Rectal smooth muscle tissue (tissue), 1 donor: Measurements from ENCODE around the gene TMEM181.

Experiments used
- H3K27ac ChIP-seq: one replicate; pipeline ENCODE4 v1.7.0; 2013; ENCODE audit warnings: low read depth, low read length, inconsistent platforms
- H3K27me3 ChIP-seq: one replicate; pipeline ENCODE4 v1.7.0; 2013; ENCODE audit warnings: low read length; ENCODE audit not compliant: control insufficient read depth, insufficient read depth
- H3K36me3 ChIP-seq: one replicate; pipeline ENCODE4 v1.7.0; 2013; ENCODE audit warnings: low read length; ENCODE audit not compliant: control insufficient read depth, insufficient read depth
- H3K4me1 ChIP-seq: one replicate; pipeline ENCODE4 v1.7.0; 2013; ENCODE audit warnings: low read length; ENCODE audit not compliant: control insufficient read depth, insufficient read depth
- H3K4me3 ChIP-seq: one replicate; pipeline ENCODE4 v1.7.0; 2013; ENCODE audit warnings: low read length
- H3K9ac ChIP-seq: one replicate; pipeline ENCODE4 v1.7.0; 2013; ENCODE audit warnings: low read length

Gene TMEM181

GRCh38 chr6:158634695-158635426 lies 75.0 kb downstream of the TMEM181 start:
- Histone ChIP-seq H3K9ac (no peak overlapping the region), H3K36me3 (peaks cover 13% of the 10 kb centered on the region), H3K27me3 (no peaks in the 10 kb centered on the region), H3K4me3 (no peak overlapping the region), H3K4me1 (no peaks in the 10 kb centered on the region), H3K27ac (no peak overlapping the region)

DNA sequence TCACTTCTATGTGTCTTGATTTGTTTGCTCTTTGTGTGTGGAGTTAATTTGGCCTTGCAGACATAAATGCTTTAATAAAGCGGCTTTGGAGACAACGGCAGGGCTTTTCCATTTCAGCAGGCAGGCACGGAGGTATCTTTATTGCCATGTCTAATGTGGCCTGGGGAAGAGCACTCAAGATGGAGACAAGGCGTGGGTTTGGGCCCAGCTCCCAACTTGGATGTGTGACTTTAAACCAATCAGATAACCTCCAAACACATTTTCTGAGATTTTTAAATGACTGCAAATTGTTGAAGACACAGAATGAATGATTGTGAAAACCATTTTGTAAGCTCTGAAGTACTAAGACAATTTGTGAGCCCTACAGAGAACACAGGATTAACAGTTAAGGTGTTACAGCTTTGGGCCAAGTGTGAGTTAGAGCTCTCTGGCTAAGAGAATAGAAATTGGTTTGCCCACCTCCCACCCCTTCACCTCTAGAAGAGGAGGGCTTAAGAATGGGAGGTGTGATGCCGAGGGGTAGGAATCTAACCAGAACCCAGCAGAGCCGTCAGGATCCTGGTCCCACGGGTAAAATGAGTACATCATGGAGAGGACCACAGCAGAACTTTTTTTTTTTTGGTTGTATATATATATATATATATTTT lies 75.7 kb downstream of the TMEM181 start:
- no peaks in the 10 kb centered on the region for H3K4me1 ChIP-seq
- H3K9ac ChIP-seq, result no peak overlapping the region
- no peak overlapping the region for H3K4me3 ChIP-seq
- no peak overlapping the region for H3K27ac ChIP-seq
- no peaks in the 10 kb centered on the region for H3K27me3 ChIP-seq
- H3K36me3 ChIP-seq, result peaks cover 13% of the 10 kb centered on the region

- H3K36me3 ChIP-seq, result peaks cover 13% of the 10 kb centered on the region
- no peaks in the 10 kb centered on the region for H3K27me3 ChIP-seq
- H3K4me3 ChIP-seq, result no peak overlapping the region
- H3K9ac ChIP-seq, result no peak overlapping the region
- no peak overlapping the region for H3K27ac ChIP-seq
- no peaks in the 10 kb centered on the region for H3K4me1 ChIP-seq
Measured at GRCh38 chr6:158636778-158637177, 76.9 kb downstream of the TMEM181 start.

- no peak overlapping the region for H3K4me3 ChIP-seq
- no peak overlapping the region for H3K27ac ChIP-seq
- H3K36me3 ChIP-seq, result peaks cover 13% of the 10 kb centered on the region
Measured at GRCh38 chr6:158638324-158638854, 78.5 kb downstream of the TMEM181 start.

DNA sequence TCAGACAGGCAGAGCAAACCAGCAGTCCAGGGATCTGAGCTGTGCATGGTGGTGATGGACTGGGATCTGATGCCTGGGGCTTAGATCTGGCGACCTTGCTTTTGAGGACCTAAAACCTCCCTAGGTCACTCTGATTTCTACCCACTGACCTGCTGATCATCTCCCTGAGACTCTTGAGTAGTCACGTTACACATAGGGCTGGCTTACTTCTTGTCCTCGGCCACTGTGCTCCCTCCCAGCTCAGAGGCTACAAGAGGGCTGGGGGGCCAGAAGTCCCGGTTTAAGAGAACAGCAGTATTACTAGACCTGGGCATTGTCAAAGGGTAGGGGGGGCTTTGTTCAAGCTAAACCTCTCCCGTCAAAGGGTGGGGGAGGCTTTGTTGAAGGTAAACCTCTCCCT lies 79.2 kb downstream of the TMEM181 start:
- Histone ChIP-seq H3K4me3 (no peak overlapping the region), H3K36me3 (peaks cover 13% of the 10 kb centered on the region), H3K27ac (no peak overlapping the region), H3K4me1 (peaks cover 4% of the 10 kb centered on the region), H3K9ac (no peak overlapping the region), H3K27me3 (no peaks in the 10 kb centered on the region)

More at GRCh38 chr6:158638324-158638854, 78.5 kb downstream of the TMEM181 start:
- Histone ChIP-seq H3K4me1 (peaks cover 4% of the 10 kb centered on the region), H3K27me3 (no peaks in the 10 kb centered on the region), H3K9ac (no peak overlapping the region)

GRCh38 chr6:158640519-158640918 lies 80.6 kb downstream of the TMEM181 start:
- H3K9ac ChIP-seq, result no peak overlapping the region
- no peak overlapping the region for H3K27ac ChIP-seq

DNA sequence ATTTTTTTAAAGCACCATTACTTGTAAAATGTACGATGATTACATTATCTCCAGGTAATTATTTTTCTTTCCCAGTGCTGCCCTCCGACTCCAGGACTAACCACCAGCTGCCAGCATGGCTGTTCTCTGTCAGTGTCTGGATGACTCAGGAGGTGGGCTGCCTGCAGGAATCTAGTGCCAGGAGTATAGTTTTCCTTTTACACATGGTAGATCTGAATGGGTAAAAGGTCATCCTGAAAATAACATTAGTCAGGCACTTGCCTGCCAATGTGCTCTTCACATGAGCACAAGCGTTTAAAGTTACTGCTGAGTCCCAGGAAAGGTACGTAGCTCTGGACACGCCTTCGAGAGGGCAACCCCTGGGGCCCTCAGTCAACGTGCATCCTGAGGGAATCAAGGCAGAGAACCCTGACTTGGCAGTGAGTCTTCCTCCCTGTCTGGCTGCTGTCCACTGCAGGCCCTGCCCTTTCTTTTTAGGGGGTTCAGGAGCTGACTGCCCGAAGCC lies 82.3 kb downstream of the TMEM181 start:
- Histone ChIP-seq H3K4me1 (peaks cover 4% of the 10 kb centered on the region), H3K4me3 (no peak overlapping the region), H3K27me3 (no peaks in the 10 kb centered on the region), H3K36me3 (peaks cover under 1% of the 10 kb centered on the region), H3K27ac (peak overlapping the region; percentile 14), H3K9ac (no peak overlapping the region)

More at GRCh38 chr6:158640519-158640918, 80.6 kb downstream of the TMEM181 start:
- Histone ChIP-seq H3K36me3 (peaks cover 10% of the 10 kb centered on the region), H3K4me1 (peaks cover 4% of the 10 kb centered on the region), H3K4me3 (no peak overlapping the region), H3K27me3 (no peaks in the 10 kb centered on the region)

GRCh38 chr6:158643836-158644230 lies 83.9 kb downstream of the TMEM181 start:
- Histone ChIP-seq H3K27ac (peak overlapping the region; percentile 97), H3K4me3 (peak overlapping the region; percentile 97), H3K9ac (peak overlapping the region; percentile 97), H3K27me3 (no peaks in the 10 kb centered on the region), H3K36me3 (no peaks in the 10 kb centered on the region), H3K4me1 (peaks cover 4% of the 10 kb centered on the region)

DNA sequence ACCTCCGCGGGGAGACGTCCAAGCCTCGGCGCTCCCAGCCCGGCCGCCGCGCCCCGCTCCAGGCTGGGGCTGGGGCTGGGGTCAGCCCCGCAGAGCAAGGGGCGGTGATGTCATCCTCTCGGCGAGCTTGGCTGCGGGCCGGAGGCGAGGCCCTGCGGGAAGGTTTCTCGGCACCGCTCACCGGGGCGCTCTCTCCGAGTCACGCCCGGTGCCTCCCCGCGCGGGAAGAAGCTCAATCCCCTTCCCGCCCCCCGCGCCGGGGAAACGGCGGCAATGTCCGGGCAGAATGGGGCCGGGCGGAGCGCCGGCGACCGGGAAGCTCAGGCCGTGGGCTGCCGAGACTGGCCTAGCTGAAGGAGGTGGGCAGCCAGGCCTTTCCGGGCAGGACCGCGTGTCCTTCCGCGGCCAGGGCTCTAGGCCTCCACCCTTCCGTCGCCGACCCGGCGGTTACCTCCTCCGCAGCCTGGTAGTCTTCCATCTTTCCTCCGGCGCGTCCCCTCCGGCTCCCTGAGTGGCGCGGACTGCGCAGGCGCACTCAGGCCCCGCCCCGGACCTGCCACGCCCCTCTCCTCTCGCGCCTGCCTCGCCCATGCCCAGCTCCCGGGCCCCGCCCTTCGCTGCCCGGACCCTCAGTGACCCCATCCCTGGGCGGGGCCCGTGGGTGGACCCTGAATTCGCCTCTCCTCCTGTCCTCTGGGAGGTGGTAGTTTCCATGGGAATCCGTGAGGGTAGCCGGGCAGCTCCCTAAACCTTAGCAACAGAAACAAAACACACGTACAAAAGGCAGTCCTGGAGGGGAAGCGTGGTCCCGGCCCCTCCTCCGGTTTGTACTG lies 84.6 kb downstream of the TMEM181 start, which contains the start of gene DYNLT1:
Gene DYNLT1, minus strand, starts transcription at position 513 of the 833 bp plus-strand sequence. Its CDS starts 35 bp downstream, at position 478.
- H3K4me1 ChIP-seq, result peaks cover 4% of the 10 kb centered on the region
- H3K4me3 ChIP-seq, result peak within 1 kb of the TSS; percentile 97
- no peaks in the 10 kb centered on the region for H3K27me3 ChIP-seq
- peak within 1 kb of the TSS; percentile 97 for H3K9ac ChIP-seq
- no peaks in the 10 kb centered on the region for H3K36me3 ChIP-seq
- peak within 1 kb of the TSS; percentile 97 for H3K27ac ChIP-seq

DNA sequence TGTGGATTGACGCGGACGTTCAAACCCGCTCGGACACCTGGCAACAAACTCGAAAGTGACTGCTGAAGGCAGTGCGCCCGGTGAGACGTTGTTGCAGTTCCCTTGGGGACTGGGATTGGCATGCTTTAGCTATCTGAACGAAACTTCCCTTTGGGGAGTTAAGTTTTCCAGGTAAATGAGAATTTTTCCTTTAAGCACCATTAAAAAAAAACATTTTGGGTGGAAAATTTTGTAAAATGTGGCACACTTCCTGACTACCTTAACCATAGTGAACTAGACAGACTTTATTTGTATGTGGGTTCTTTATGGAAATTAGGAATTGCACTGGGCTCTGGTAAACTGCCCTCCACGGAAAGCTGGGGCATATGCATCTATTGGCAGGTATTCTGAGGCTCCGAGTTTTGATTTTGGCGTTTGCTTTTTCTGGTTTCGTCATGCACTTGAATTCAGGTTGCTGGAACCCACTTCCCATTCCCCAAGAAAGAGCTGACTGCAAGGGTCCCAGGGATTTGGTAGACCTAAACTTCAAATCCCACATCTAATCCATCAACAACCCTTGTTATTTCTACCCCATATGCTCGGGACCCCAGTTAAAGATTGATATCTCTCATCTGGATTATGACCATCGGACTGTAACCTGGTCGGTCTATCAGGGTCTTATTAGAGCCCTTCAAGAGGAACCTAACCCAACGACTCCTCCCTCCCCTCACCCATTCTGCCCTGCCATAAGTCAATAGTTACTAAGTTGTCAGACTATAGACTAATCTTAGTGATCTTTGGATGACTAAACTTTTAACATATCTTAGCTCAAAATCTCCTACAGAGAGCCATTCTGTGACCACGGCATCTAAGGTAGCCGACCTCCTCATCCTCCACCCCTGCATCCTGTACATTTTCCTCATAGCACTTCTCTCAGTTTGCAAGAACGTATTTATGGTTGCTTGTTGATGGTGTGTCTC lies 85.5 kb downstream of the TMEM181 start:
- H3K9ac ChIP-seq, result peak overlapping the region; percentile 7
- peaks cover 4% of the 10 kb centered on the region for H3K4me1 ChIP-seq
- no peaks in the 10 kb centered on the region for H3K36me3 ChIP-seq

More for the DNA sequence above, 85.5 kb downstream of the TMEM181 start:
- Histone ChIP-seq H3K27me3 (no peaks in the 10 kb centered on the region), H3K4me3 (peak overlapping the region; percentile 97), H3K27ac (peak overlapping the region; percentile 97)
